SH-SY5Y (cell line): ENCODE data around the gene DYRK2.

Experiments used
- GATA2 ChIP-seq: IDR thresholded peaks from 2 replicates; pipeline ENCODE4 v1.6.1; 2011; ENCODE audit warnings: mild to moderate bottlenecking, low read depth, low read length
- GATA3 ChIP-seq: IDR thresholded peaks from 2 replicates; pipeline ENCODE4 v1.6.1; 2011; ENCODE audit warnings: low read depth, mild to moderate bottlenecking, low read length, moderate library complexity

DNA sequence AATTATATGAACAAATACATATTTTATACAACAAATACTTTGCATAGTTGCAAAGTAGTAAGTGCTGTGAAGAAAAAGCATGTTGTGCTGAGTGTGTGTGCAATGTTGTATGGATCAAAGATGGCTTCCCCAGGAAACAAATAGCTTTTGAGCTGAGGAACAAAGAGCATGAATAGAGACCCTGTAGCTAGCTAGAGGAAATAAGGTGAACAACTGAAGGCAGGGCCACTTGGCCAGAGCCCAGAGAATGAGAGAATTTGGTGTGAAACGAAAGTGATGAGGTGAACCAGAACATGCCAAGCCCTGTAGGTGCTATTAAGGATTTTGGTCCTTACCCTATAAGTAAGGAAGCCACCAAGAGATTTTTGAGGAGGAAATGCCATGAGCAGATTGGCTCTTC lies 17.1 kb downstream of the DYRK2 start:
- no peak for TF ChIP-seq GATA3
- TF ChIP-seq GATA2: no peak
